NCI-H774 (cell line): Measurements from ENCODE around the gene HDDC2.

Source experiments
- DNase-seq: peaks from one replicate; lab custom pipeline; 2025; lab: John Stamatoyannopoulos, UW

The HDDC2 gene, protein sequence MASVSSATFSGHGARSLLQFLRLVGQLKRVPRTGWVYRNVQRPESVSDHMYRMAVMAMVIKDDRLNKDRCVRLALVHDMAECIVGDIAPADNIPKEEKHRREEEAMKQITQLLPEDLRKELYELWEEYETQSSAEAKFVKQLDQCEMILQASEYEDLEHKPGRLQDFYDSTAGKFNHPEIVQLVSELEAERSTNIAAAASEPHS

GRCh38 chr6:125301435-125302391, at the start of gene HDDC2:
Gene HDDC2 (minus strand): TSS chr6:125301967. CDS start chr6:125301932, 35 bp downstream.
- peak; percentile 84 for DNase-seq

DNA sequence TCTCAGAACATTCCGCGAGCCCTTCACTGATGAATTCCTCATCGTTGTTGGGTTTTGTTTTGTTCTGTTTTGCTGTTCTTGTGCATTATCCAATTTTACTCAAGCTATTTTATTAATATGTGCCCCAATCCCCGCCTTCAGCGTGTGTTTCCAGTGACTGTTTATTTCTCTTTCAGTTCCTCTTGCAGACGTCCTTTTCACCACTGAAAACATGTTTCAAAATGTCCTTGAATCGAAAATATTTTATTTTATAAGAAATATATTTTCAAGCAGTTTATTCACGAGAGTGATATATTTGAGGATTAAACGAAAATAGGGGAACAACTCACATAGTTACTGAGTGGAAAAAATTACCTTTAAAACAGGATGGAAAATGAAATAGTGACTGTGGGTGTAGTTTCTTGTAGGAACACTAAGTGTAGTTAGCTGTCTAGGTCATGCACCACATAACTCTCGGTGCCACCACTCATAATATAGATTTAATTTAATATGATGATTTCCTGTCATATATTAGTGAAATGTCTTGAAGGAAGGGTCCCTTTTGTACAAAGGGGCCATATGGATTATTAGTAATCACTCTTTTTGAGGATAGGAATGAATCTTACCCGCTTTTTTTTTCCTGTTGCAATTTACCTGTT, 45.3 kb upstream of the HDDC2 start:
- DNase-seq, result no peak

- DNase-seq, result no peak
Observed at GRCh38 chr6:125346201-125346925, 44.6 kb upstream of the HDDC2 start.

- DNase-seq, result no peak
Observed at GRCh38 chr6:125341460-125341859, 39.7 kb upstream of the HDDC2 start.

GRCh38 chr6:125340991-125341390, 39.2 kb upstream of the HDDC2 start:
- DNase-seq, result no peak

- no peak for DNase-seq
Observed at GRCh38 chr6:125340175-125340835, 38.5 kb upstream of the HDDC2 start.

DNA sequence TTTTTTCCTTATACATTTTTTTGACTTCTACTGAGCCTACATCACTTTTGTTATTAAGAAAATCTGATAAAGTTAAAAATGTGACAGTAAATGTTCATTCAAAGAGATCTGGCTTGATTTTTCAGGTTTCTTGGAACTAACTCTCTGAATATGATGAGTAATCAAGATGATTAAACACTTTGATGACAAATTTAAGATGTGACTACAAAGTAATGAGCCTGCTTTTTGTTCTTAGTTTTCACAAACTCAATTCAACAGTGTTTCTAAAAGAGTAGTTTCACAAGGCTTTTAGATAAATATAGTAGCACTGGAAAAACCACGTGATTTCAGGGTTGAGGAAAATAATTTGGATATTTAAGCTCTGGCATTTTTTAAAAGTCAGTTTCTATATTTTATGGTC, 37.9 kb upstream of the HDDC2 start:
- DNase-seq, result no peak

DNA sequence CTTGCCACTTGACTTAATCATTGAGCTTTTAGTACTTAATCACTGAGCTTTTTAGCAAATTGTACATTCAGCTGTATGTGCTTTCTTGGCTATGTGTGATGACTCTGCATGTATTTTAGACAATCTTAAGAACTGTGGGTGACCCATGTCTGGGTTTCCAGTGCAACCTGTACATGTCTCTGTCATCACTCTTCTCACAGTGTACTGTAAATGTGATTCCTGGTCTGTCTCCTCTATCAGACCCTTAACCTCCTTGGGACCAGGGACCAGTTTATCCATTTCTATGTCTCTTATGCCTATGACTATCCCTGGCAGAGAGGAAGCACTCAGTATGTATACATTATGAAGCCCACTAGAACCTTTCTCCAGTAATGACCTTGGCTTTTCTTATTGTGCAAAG, 36.6 kb upstream of the HDDC2 start:
- no peak for DNase-seq

- DNase-seq, result no peak
Observed at GRCh38 chr6:125337706-125338105, 35.9 kb upstream of the HDDC2 start.

- DNase-seq, result no peak
Observed at GRCh38 chr6:125332664-125333063, 30.9 kb upstream of the HDDC2 start.

DNA sequence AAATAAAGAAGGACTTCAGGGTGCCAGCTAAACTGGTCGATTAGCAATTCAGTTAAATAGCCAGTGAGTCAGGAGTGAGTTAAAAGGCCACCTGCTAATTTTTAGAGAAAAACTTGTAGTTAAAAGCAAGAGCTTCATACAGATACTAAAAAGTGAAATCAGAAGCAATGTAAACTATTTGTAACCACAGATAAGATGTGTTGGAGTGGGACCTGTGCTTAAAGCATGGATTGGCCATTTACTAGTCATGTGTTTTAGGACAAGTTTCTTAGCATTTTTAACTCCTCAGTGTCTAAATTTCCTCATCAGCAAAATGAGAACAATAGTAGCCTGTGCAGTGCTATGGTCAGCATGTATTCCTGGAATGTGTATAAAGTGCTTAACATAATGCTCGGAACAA, 23.8 kb upstream of the HDDC2 start:
- no peak for DNase-seq

DNA sequence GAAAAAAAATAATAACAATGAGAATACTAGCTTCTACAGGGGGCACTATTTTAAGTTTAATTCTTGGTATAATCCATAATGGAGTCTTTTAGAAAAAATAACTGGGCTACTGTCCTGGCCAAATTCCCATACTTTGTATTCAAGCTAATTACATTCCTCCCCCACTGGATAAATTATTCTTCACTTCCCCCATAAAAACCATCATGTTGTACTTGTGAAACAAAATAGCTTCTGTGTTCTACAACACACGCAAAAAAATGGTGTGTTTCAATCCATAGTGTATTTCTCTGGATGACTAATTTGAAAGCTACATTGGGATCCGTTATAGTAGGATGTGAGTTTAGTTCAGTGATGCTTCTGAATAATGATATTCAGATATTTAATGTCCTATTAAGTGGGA, 21.6 kb upstream of the HDDC2 start:
- DNase-seq, result no peak

DNA sequence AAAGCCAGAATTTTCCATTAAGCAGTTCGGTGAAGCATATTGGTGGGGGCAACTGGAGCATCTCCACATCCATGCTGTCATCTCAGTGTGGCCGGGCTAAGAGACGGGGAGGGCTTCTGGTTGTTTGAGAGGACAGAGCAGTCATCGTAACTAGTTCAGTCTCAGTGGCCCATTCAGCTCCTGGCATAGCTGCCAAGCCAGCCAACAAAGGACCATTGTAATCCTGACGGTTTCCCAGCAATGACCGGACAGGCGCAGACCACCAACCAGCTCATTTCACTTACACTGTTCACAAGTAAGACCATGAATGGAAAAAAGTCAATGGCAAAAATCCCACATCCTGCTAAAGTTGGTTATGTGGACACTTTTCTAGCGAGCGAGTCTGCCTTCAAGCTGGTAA, 14.9 kb upstream of the HDDC2 start:
- DNase-seq, result no peak

DNA sequence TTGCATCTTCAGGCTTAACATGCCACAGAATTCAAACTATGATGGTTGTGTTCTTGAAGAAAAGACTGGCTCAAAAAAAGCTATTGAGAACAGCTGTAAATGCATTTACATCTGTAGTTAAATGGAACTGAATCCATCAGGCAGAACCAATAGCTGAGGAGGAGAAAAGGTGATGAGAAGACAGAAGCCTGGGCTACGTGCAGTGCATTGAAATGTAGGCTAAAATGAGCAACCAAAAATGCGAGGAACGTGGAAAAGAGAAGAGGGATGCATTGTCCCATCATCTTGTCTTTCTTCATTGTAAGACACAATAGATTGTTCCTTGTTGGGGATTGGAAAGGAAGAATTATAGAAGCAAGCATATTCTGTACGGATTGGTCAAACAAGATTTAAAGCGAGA, 13.8 kb upstream of the HDDC2 start:
- DNase-seq, result no peak

DNA sequence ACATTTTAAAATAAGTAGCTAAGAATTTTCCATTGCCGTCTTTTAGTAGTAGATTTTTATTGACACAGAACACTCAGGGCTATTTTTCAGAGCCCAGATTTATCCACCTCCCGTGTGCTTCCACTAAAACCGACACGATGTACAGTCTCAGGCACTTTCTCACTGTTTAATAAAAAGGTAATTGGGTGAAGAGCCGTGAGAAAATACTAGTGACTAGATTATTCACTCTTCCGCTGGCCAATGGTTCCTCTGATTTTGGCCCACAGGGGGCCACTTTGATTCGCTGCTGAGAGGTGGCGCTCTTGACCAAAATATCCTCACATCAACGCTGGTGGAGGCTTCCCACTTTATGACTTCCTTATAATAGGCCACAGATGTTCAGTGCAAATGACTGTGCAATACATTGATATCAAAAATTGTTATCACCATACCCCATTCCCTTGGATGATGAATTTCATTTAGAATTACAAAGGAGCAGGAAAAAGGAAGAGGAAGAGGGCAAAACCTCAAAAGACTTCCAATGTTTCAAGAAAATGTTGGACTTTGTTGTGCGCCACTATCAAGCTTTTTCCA, 12.3 kb upstream of the HDDC2 start:
- peak; percentile 89 for DNase-seq

DNA sequence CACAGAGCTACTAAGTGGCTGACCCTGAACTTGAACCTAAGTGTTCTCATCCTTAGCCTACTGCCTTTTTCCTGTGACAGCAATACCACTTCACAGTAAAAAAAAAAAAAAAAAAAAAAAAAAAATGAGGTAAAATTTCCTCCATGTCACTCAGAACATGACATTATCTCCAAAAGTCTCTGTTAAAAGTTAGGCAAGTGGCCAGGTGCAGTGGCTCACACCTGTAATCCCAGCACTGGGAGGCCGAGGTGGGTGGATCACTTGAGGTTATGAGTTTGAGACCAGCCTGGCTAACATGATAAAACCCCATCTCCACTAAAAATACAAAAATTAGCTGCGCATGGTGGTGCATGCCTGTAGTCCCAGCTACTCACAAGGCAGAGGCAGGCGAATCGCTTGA, 11.2 kb upstream of the HDDC2 start:
- no peak for DNase-seq

DNA sequence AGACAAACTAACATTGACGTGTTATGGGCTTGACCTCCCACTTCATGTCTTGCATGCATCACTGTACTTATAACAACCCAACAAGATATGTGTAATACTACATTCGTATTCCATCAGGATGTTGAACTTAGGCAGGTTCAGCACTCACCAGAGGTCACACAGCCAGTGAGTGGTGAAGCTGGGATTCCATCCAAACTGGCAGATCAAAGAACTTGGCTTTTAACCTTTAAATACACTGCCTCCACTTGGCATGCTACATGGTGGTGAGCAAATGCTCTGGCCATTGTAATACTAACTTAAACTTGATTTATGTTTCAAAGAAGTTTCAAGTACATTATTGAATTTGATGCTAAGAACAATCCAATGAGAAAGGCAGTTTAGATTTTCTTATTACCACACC, 10.7 kb upstream of the HDDC2 start:
- no peak for DNase-seq

- DNase-seq, result peak; percentile 81
Observed at GRCh38 chr6:125310994-125311649, 9.4 kb upstream of the HDDC2 start.

GRCh38 chr6:125307964-125308615, 6.3 kb upstream of the HDDC2 start:
- DNase-seq, result no peak

DNA sequence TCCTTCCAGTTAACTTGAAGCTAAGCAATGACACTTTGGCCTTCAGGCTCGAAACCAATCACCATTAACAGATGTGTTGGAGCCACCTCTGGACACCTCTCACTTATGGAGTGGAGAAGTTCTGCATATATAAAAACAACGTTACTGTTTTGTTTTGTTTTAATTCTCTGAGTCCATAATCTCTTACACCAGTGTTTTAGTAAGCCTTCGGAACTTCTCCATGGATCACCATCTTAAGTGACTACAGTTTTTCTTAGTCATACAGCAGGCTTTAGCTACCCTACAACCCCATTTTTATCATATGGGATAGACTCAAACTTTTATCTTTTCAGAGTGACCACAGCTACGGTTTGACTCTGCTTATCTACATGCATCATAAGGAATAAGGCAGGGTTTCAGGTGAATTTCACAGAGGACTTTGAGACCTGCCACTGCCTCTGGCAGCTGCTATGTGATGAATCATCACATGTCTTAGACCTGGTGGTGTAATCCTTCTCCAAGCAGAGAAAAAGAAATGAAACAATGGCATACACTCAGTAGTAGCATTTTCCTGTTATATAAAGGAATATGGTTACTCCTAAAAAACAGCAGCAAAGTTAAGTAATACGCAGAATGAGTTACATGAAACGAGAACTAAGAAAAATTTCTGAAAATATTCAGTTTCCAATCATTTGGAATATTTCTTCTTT, 5.5 kb upstream of the HDDC2 start:
- DNase-seq, result no peak
